HepG2 (cell line): ENCODE measurements around the gene CFAP43. TPM values are rescaled to one million over a fixed set of nuclear protein-coding genes. Genes with fewer than 3 reads are reported as not detected.

Experiments
- ASH2L ChIP-seq: fragments of 300-600, 200-600 bp; sonication (generic); IDR thresholded peaks from 2 replicates; pipeline ENCODE4 v1.7.0; 2017; ENCODE audit warnings: low read depth, mild to moderate bottlenecking, moderate library complexity, mixed read lengths, low read length; ENCODE audit not compliant: insufficient read length
- ERF ChIP-seq: IDR thresholded peaks from 2 replicates; pipeline ENCODE4 v1.6.1; 2018; ENCODE audit warnings: missing biosample characterization, missing genetic modification reagents
- FOXA3 ChIP-seq: IDR thresholded peaks from 2 replicates; pipeline ENCODE4 v1.6.1; 2016; ENCODE audit warnings: missing genetic modification reagents, missing compliant biosample characterization
- GATAD2A ChIP-seq: IDR thresholded peaks from 2 replicates; pipeline ENCODE4 v1.6.1; 2016
- KLF16 ChIP-seq, 2 experiments: sonication (generic) in 1 of 2; formaldehyde crosslinking in 1 of 2; IDR thresholded peaks; 2 replicates each; pipeline versions ENCODE4 v1.6.1 to v1.8.0; 2016 to 2023; ENCODE audit warnings: missing genetic modification reagents in 2 of 2, missing compliant biosample characterization in 1 of 2
- SAP130 ChIP-seq: IDR thresholded peaks from 2 replicates; pipeline ENCODE4 v1.6.1; 2016; ENCODE audit warnings: low read depth
- SMAD3 ChIP-seq: sonication (generic); formaldehyde crosslinking; IDR thresholded peaks from 2 replicates; pipeline ENCODE4 v1.4.0; 2020; ENCODE audit warnings: missing genetic modification reagents
- SOX6 ChIP-seq, 2 experiments: fragments of 450-650 bp in 1 of 2; sonication (generic) in 1 of 2; formaldehyde crosslinking in 1 of 2; IDR thresholded peaks; 2 replicates each; pipeline versions ENCODE4 v1.4.0 to v1.6.1; 2017 to 2020; ENCODE audit warnings: antibody characterized with exemption in 1 of 2, mild to moderate bottlenecking in 1 of 2, missing genetic modification reagents in 1 of 2
- TBX2 ChIP-seq: sonication (generic); formaldehyde crosslinking; IDR thresholded peaks from 2 replicates; pipeline ENCODE4 v1.5.0; 2020; ENCODE audit warnings: missing genetic modification reagents, mild to moderate bottlenecking, borderline replicate concordance
- polyA plus RNA-seq, 8 experiments: library from polyadenylated mRNA; depleted of rRNA in 3 of 8; stranded (reverse) in 7 of 8; unstranded in 1 of 8; fragments of >200 nt; fragmentation: Illumina TruSeq in 4 of 8; extraction: Trizol in 4 of 8; gene quantifications; 2 replicates each; pipeline versions ENCODE4 v1.2.1 to v1.2.3, GENCODE V29; 2011 to 2016; ENCODE audit warnings: low read depth in 4 of 8, missing spikeins in 1 of 8, mixed read lengths in 1 of 8; ENCODE audit not compliant: insufficient read depth in 1 of 8
- total RNA-seq, 5 experiments: library from RNA; depleted of rRNA; stranded (reverse); fragments of >200 nt; fragmentation: Illumina TruSeq; extraction: Trizol; gene quantifications; 2 replicates each; pipeline ENCODE4 v1.2.3, GENCODE V29; 2016; ENCODE audit warnings: low read depth in 1 of 5
- TF ChIP-seq, protein P1 (sequence below): sonication (generic); formaldehyde crosslinking; IDR thresholded peaks from 2 replicates; pipeline ENCODE4 v1.4.0; 2020; ENCODE audit warnings: mild to moderate bottlenecking, missing genetic modification reagents
- TF ChIP-seq, protein P2 (sequence below): sonication (generic); formaldehyde crosslinking; IDR thresholded peaks from 2 replicates; pipeline ENCODE4 v1.4.0; 2020; ENCODE audit warnings: missing genetic modification reagents
- TF ChIP-seq, protein P3 (sequence below): sonication (generic); formaldehyde crosslinking; IDR thresholded peaks from 2 replicates; pipeline ENCODE4 v1.8.0; 2022; ENCODE audit warnings: mild to moderate bottlenecking, missing genetic modification reagents
- TF ChIP-seq, protein P4 (sequence below): sonication (generic); formaldehyde crosslinking; IDR thresholded peaks from 2 replicates; pipeline ENCODE4 v1.4.0; 2020; ENCODE audit warnings: low read depth, missing genetic modification reagents
- TF ChIP-seq, protein P5 (sequence below): IDR thresholded peaks from 2 replicates; pipeline ENCODE4 v1.6.1; 2016; ENCODE audit warnings: low read depth, missing genetic modification reagents, missing compliant biosample characterization

CFAP43 gene
- total and polyA plus RNA-seq, 2 of the 13 experiments (the other 11 are each of a cell fraction or from before 2014, with no cell fraction given): 0.24 to 0.38 TPM

DNA sequence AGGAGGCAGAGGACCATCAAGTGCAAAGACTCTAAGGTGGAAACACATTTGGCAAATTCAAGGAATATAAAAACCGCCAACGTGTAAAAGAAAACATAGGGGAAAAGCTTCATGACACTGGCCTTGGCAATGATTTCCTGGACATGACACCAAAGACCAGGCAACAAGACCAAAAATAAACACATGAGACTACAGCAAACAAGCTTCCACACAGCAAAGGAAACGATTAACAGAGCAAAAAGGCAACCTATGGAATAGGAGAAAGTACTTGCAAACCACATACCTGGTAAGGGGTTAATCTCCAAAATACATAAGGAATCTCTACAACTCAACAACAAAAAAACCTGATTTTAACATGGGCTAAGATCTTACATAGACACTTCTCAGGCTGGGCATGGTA, 26.0 kb upstream of the CFAP43 start (continued):
- TF ChIP-seq ASH2L (no peak), ERF (CRISPR knock-in tag) (peak; percentile 72), KLF16 (CRISPR knock-in tag; IDR thresholded peaks at IDR 0.05) (peak in 1 of 2 experiments; percentile 31; a peak in 1 of 4 replicates), SAP130 (peak; percentile 77), FOXA3 (CRISPR knock-in tag) (peak; percentile 77), TBX2 (CRISPR knock-in tag) (peak; percentile 52; the same call in 1 of the 2 replicates), SMAD3 (no peak), SOX6 (IDR thresholded peaks at IDR 0.05) (no peak), SOX6 (CRISPR knock-in tag; IDR thresholded peaks at IDR 0.05) (peak; percentile 36; the same call in 1 of the 2 replicates), GATAD2A (CRISPR knock-in tag) (peak; percentile 82)
- TF ChIP-seq, protein P1, sequence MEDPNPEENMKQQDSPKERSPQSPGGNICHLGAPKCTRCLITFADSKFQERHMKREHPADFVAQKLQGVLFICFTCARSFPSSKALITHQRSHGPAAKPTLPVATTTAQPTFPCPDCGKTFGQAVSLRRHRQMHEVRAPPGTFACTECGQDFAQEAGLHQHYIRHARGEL: no peak
- TF ChIP-seq, protein P2, sequence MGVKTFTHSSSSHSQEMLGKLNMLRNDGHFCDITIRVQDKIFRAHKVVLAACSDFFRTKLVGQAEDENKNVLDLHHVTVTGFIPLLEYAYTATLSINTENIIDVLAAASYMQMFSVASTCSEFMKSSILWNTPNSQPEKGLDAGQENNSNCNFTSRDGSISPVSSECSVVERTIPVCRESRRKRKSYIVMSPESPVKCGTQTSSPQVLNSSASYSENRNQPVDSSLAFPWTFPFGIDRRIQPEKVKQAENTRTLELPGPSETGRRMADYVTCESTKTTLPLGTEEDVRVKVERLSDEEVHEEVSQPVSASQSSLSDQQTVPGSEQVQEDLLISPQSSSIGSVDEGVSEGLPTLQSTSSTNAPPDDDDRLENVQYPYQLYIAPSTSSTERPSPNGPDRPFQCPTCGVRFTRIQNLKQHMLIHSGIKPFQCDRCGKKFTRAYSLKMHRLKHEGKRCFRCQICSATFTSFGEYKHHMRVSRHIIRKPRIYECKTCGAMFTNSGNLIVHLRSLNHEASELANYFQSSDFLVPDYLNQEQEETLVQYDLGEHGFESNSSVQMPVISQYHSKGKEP (CRISPR knock-in tag): 0 out of 2 replicates have a peak, but pooled peaks have one; percentile 11
- TF ChIP-seq, protein P3, sequence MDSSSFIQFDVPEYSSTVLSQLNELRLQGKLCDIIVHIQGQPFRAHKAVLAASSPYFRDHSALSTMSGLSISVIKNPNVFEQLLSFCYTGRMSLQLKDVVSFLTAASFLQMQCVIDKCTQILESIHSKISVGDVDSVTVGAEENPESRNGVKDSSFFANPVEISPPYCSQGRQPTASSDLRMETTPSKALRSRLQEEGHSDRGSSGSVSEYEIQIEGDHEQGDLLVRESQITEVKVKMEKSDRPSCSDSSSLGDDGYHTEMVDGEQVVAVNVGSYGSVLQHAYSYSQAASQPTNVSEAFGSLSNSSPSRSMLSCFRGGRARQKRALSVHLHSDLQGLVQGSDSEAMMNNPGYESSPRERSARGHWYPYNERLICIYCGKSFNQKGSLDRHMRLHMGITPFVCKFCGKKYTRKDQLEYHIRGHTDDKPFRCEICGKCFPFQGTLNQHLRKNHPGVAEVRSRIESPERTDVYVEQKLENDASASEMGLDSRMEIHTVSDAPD (CRISPR knock-in tag): no peak
- TF ChIP-seq, protein P4, sequence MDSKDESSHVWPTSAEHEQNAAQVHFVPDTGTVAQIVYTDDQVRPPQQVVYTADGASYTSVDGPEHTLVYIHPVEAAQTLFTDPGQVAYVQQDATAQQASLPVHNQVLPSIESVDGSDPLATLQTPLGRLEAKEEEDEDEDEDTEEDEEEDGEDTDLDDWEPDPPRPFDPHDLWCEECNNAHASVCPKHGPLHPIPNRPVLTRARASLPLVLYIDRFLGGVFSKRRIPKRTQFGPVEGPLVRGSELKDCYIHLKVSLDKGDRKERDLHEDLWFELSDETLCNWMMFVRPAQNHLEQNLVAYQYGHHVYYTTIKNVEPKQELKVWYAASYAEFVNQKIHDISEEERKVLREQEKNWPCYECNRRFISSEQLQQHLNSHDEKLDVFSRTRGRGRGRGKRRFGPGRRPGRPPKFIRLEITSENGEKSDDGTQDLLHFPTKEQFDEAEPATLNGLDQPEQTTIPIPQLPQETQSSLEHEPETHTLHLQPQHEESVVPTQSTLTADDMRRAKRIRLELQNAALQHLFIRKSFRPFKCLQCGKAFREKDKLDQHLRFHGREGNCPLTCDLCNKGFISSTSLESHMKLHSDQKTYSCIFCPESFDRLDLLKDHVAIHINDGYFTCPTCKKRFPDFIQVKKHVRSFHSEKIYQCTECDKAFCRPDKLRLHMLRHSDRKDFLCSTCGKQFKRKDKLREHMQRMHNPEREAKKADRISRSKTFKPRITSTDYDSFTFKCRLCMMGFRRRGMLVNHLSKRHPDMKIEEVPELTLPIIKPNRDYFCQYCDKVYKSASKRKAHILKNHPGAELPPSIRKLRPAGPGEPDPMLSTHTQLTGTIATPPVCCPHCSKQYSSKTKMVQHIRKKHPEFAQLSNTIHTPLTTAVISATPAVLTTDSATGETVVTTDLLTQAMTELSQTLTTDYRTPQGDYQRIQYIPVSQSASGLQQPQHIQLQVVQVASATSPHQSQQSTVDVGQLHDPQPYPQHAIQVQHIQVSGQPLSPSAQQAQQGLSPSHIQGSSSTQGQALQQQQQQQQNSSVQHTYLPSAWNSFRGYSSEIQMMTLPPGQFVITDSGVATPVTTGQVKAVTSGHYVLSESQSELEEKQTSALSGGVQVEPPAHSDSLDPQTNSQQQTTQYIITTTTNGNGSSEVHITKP (CRISPR knock-in tag): 0 out of 2 replicates have a peak, but pooled peaks have one; percentile 38
- TF ChIP-seq, protein P5, sequence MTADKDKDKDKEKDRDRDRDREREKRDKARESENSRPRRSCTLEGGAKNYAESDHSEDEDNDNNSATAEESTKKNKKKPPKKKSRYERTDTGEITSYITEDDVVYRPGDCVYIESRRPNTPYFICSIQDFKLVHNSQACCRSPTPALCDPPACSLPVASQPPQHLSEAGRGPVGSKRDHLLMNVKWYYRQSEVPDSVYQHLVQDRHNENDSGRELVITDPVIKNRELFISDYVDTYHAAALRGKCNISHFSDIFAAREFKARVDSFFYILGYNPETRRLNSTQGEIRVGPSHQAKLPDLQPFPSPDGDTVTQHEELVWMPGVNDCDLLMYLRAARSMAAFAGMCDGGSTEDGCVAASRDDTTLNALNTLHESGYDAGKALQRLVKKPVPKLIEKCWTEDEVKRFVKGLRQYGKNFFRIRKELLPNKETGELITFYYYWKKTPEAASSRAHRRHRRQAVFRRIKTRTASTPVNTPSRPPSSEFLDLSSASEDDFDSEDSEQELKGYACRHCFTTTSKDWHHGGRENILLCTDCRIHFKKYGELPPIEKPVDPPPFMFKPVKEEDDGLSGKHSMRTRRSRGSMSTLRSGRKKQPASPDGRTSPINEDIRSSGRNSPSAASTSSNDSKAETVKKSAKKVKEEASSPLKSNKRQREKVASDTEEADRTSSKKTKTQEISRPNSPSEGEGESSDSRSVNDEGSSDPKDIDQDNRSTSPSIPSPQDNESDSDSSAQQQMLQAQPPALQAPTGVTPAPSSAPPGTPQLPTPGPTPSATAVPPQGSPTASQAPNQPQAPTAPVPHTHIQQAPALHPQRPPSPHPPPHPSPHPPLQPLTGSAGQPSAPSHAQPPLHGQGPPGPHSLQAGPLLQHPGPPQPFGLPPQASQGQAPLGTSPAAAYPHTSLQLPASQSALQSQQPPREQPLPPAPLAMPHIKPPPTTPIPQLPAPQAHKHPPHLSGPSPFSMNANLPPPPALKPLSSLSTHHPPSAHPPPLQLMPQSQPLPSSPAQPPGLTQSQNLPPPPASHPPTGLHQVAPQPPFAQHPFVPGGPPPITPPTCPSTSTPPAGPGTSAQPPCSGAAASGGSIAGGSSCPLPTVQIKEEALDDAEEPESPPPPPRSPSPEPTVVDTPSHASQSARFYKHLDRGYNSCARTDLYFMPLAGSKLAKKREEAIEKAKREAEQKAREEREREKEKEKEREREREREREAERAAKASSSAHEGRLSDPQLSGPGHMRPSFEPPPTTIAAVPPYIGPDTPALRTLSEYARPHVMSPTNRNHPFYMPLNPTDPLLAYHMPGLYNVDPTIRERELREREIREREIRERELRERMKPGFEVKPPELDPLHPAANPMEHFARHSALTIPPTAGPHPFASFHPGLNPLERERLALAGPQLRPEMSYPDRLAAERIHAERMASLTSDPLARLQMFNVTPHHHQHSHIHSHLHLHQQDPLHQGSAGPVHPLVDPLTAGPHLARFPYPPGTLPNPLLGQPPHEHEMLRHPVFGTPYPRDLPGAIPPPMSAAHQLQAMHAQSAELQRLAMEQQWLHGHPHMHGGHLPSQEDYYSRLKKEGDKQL (CRISPR knock-in tag): no peak
